Activated CD4-positive, alpha-beta T cell treated with anti-CD3 and anti-CD28 coated beads, Interleukin-2, amount 10 ng/mL, durations not matched to agents 24 days and 14 days (primary cell): ENCODE measurements around the gene CPZ. TPM values are rescaled to one million over a fixed set of nuclear protein-coding genes. Genes with fewer than 3 reads are reported as not detected.
"Not testable (repeated sequence)": the region's sequence is repeated elsewhere in the genome, so short reads cannot be mapped to it uniquely, and the experiment has no call there.

Experiments
- DNase-seq: peaks from one replicate; pipeline ENCODE4 v3.0.0; 2022
- H3K27ac Mint-ChIP-seq: one replicate; pipeline ENCODE4 v1.8.0; 2022; ENCODE audit warnings: mild to moderate bottlenecking, mixed read lengths
- H3K27me3 Mint-ChIP-seq: one replicate; pipeline ENCODE4 v1.8.0; 2022; ENCODE audit warnings: mixed read lengths
- H3K36me3 Mint-ChIP-seq: one replicate; pipeline ENCODE4 v1.8.0; 2022; ENCODE audit warnings: low read depth, mild to moderate bottlenecking, mixed read lengths
- H3K4me1 Mint-ChIP-seq: one replicate; pipeline ENCODE4 v1.8.0; 2021; ENCODE audit warnings: mixed read lengths
- H3K4me3 Mint-ChIP-seq: one replicate; pipeline ENCODE4 v1.8.0; 2022; ENCODE audit warnings: mild to moderate bottlenecking, moderate library complexity, mixed read lengths
- H3K9me3 Mint-ChIP-seq: one replicate; pipeline ENCODE4 v1.8.0; 2021; ENCODE audit warnings: mixed read lengths
- intact Hi-C: fragments of 100-400 bp; cut with micrococcal nuclease; formaldehyde crosslinking; loops from one replicate; pipeline ENCODE4 v1.15.1; 2023
- total RNA-seq: library from RNA; stranded (reverse); gene quantifications from 2 replicates; pipeline ENCODE4 v1.2.3, GENCODE V29; 2022

CPZ gene
- total RNA-seq, 1 donor from 2014 or later, result not detected

- H3K27me3 Mint-ChIP-seq, H3K9me3 Mint-ChIP-seq, DNase-seq, H3K36me3 Mint-ChIP-seq, H3K4me1 Mint-ChIP-seq, intact Hi-C loops, H3K4me3 Mint-ChIP-seq, H3K27ac Mint-ChIP-seq: not testable (repeated sequence)
These were observed 37.8 kb downstream of the CPZ start for GRCh38 chr4:8630240-8630905.

GRCh38 chr4:8631896-8632295 lies 39.3 kb downstream of the CPZ start:
- intact Hi-C loops, DNase-seq, H3K27ac Mint-ChIP-seq, H3K4me3 Mint-ChIP-seq, H3K27me3 Mint-ChIP-seq, H3K36me3 Mint-ChIP-seq, H3K4me1 Mint-ChIP-seq, H3K9me3 Mint-ChIP-seq: not testable (repeated sequence)

DNA sequence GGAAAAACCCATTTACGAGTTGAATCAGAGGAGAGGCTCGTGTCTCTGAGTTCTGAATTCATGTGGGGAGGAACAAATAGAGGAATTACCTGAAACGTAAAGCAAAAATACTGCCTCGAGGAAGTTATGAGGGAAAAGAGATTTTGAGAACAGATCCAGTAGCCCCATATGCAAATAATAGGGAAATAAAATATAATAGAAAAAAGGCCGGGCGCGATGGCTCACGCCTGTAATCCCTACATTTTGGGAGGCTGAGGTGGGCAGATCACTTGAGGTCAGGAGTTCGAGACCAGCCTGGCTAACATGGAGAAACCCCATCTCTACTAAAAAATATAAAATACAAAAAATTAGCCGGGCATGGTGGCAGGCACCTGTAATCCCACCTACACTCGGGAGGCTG lies 42.2 kb downstream of the CPZ start:
- H3K27ac Mint-ChIP-seq, H3K4me1 Mint-ChIP-seq, H3K4me3 Mint-ChIP-seq, DNase-seq, H3K9me3 Mint-ChIP-seq, H3K36me3 Mint-ChIP-seq, intact Hi-C loops, H3K27me3 Mint-ChIP-seq: not testable (repeated sequence)

DNA sequence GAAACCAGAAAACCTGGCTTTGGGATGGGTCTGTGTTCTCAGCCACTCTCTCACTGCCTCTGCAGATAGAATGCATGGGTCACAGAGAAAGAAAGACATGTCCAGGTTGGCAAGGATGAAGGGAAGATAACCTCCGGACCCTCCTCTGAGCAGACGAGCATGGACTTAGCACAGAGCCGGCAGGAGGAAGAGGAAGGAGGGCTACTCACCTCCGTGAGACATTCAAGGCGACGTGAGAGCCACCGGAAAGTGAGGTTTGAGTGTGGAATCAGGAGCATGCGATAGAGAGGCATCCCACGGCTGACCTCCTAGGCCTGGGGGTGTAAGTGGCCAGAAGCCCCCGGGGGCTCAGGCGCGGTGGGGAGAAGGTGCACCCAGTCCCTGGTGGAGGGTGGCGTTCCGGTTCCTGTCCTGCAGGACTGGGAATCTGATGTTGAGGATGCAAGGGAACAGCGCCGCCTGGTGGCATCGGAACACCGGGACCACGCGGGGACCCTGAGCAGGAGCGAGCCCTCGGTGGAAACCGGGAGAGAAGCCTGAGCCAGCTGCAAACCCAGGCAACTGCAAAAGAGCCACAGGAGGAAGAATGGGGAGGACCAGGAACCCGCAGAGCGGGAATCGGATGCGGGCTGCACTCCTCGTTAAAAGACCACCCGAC lies 43.5 kb downstream of the CPZ start:
- H3K4me1 Mint-ChIP-seq, H3K27ac Mint-ChIP-seq, H3K27me3 Mint-ChIP-seq, DNase-seq, intact Hi-C loops, H3K4me3 Mint-ChIP-seq, H3K36me3 Mint-ChIP-seq, H3K9me3 Mint-ChIP-seq: not testable (repeated sequence)

DNA sequence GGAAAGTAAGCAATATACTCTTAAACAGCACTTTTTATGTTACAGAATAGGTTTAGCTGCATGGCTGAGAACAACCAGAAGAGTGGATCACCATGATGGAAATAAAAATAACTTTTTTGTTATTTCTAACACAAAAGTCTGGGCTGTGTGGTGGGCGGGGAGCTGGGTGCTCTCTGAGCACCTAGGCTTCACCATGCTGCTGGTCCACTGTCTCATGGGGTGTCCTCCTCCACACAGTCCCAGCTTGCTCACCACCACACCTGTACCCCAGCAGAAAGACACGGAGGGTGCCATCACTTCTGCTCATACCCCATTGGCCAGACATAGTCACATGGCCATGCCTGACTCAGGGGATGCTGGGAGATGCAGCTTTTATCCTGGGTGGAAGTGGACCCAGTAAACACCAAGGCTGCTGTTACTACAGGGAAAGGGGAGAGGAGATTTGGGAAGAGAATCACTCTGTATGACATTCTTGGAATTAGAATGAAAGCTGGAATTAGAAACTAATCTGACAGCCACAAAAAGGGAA lies 45.0 kb downstream of the CPZ start:
- H3K4me1 Mint-ChIP-seq, result no peaks in the 10 kb centered on the region
- intact Hi-C loops, result no loop called here

DNA sequence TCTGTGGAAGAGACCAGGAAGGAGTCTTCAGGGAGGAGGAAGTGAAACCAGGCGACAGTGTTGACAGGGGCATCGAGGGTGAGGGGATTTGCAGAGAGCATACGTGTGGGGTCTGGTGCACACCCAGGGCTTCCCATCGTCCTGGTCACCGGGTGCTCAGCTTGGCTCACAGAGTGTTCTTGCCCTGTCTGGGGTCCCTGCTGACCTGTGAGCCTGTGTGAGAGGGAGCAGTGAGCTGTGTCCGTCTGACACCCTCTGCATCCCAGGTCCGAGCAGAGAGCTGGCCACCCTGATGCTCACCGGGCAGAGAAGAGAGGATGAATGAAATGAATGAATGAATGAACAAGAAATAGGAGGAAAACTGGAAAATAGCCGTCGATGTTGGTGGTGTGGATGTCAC lies 46.5 kb downstream of the CPZ start:
- Mint-ChIP-seq H3K4me3 (no peak overlapping the region), H3K27ac (no peak overlapping the region), H3K4me1 (no peaks in the 10 kb centered on the region), H3K9me3 (no peaks in the 10 kb centered on the region), H3K36me3 (no peaks in the 10 kb centered on the region), H3K27me3 (no peaks in the 10 kb centered on the region)
- DNase-seq, result no peak
- intact Hi-C loops, result no loop called here

More for the DNA sequence above, 45.0 kb downstream of the CPZ start:
- no peak overlapping the region for H3K4me3 Mint-ChIP-seq
- DNase-seq, result no peak
- no peaks in the 10 kb centered on the region for H3K27me3 Mint-ChIP-seq
- H3K9me3 Mint-ChIP-seq, result no peaks in the 10 kb centered on the region
- no peak overlapping the region for H3K27ac Mint-ChIP-seq
- H3K36me3 Mint-ChIP-seq, result no peaks in the 10 kb centered on the region

- intact Hi-C loops, result no loop called here
- no peaks in the 10 kb centered on the region for H3K36me3 Mint-ChIP-seq
- H3K27ac Mint-ChIP-seq, result no peak overlapping the region
- no peak overlapping the region for H3K4me3 Mint-ChIP-seq
- no peaks in the 10 kb centered on the region for H3K9me3 Mint-ChIP-seq
- DNase-seq, result no peak
- no peaks in the 10 kb centered on the region for H3K27me3 Mint-ChIP-seq
- H3K4me1 Mint-ChIP-seq, result no peaks in the 10 kb centered on the region
These were observed 47.5 kb downstream of the CPZ start for GRCh38 chr4:8639777-8640720.

DNA sequence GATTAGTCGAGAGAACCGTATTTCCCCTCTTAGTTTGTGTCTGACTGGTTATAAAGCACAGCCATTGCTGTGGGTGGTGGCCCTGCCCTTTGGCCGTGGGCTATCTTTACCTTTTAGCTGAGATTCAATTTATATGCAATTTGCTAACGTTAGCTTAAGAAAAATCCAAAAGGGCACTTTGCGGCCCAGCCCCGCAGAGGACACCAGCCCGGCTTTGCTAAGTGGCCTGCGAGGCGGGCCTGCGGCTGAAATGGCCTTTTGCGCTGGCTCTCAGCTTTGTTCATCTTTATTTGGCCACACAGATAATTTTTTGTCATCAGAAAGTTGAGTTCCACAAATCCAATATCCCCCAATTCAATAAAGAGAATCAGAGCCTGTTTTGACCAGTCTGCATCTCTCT lies 48.3 kb downstream of the CPZ start:
- intact Hi-C loops, result no loop called here

GRCh38 chr4:8641256-8641655 lies 48.7 kb downstream of the CPZ start:
- no peaks in the 10 kb centered on the region for H3K27me3 Mint-ChIP-seq

More for the DNA sequence above, 48.3 kb downstream of the CPZ start:
- no peak for DNase-seq
- Mint-ChIP-seq H3K36me3 (no peaks in the 10 kb centered on the region), H3K27me3 (no peaks in the 10 kb centered on the region), H3K27ac (no peak overlapping the region), H3K9me3 (no peaks in the 10 kb centered on the region), H3K4me1 (no peaks in the 10 kb centered on the region), H3K4me3 (no peak overlapping the region)

GRCh38 chr4:8641931-8642650 lies 49.5 kb downstream of the CPZ start:
- no peak overlapping the region for H3K4me3 Mint-ChIP-seq
- no peak overlapping the region for H3K27ac Mint-ChIP-seq
- H3K36me3 Mint-ChIP-seq, result no peaks in the 10 kb centered on the region
- no peak for DNase-seq
- intact Hi-C loops, result no loop called here
- H3K4me1 Mint-ChIP-seq, result no peaks in the 10 kb centered on the region
- H3K9me3 Mint-ChIP-seq, result no peaks in the 10 kb centered on the region
- H3K27me3 Mint-ChIP-seq, result no peaks in the 10 kb centered on the region

More at GRCh38 chr4:8641256-8641655, 48.7 kb downstream of the CPZ start:
- Mint-ChIP-seq H3K9me3 (no peaks in the 10 kb centered on the region), H3K4me3 (no peak overlapping the region), H3K36me3 (no peaks in the 10 kb centered on the region), H3K4me1 (no peaks in the 10 kb centered on the region), H3K27ac (no peak overlapping the region)
- intact Hi-C loops, result no loop called here
- no peak for DNase-seq

GRCh38 chr4:8642651-8643321 lies 50.2 kb downstream of the CPZ start:
- intact Hi-C loops, result no loop called here
- Mint-ChIP-seq H3K9me3 (no peaks in the 10 kb centered on the region), H3K27me3 (no peaks in the 10 kb centered on the region), H3K4me3 (no peak overlapping the region), H3K27ac (no peak overlapping the region), H3K36me3 (no peaks in the 10 kb centered on the region), H3K4me1 (no peaks in the 10 kb centered on the region)
- DNase-seq, result no peak

DNA sequence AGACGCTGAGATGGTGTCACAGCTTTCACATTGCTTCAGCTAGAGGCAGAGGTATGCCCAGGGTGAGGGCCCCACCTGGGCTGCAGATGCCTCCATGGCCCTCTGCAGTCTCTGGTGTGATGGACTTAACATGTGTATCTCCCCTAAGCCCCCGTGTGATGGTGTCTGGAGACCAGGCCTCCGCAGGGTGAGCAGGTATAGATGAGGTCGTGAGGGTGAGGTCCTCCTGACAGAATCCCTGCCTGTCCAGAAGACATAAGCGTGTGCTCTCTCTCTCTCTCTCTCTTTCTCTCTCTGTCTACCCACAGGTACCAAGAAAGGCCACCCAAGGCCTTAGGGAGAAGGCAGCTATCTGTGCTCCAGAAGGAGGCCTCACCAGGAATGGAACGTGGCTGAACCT lies 50.9 kb downstream of the CPZ start:
- no peak overlapping the region for H3K4me3 Mint-ChIP-seq
- no peak for DNase-seq
- no peak overlapping the region for H3K27ac Mint-ChIP-seq
- intact Hi-C loops, result no loop called here
- no peaks in the 10 kb centered on the region for H3K36me3 Mint-ChIP-seq
- H3K4me1 Mint-ChIP-seq, result no peaks in the 10 kb centered on the region
- no peaks in the 10 kb centered on the region for H3K27me3 Mint-ChIP-seq
- no peaks in the 10 kb centered on the region for H3K9me3 Mint-ChIP-seq

GRCh38 chr4:8643986-8644385 lies 51.4 kb downstream of the CPZ start:
- Mint-ChIP-seq H3K4me1 (no peaks in the 10 kb centered on the region), H3K36me3 (no peaks in the 10 kb centered on the region), H3K4me3 (no peak overlapping the region), H3K27ac (no peak overlapping the region), H3K27me3 (no peaks in the 10 kb centered on the region), H3K9me3 (no peaks in the 10 kb centered on the region)
- DNase-seq, result no peak
- intact Hi-C loops, result no loop called here
